ENCODE measurements around the gene EXD3.

GRCh38 chr9:137349471-137350033, 73.4 kb downstream of the EXD3 start:
- TF ChIP-seq CTCF (conservative IDR thresholded peaks at IDR 0.05; ENCODE audit: low read length) = no peak
- TF ChIP-seq EZH2phosphoT487 (IDR thresholded peaks at IDR 0.05; ENCODE audit: borderline replicate concordance, low read depth, low read length) = no peak
